H1 (cell line): ENCODE measurements around the gene PPME1. TPM values are rescaled to one million over a fixed set of nuclear protein-coding genes. Genes with fewer than 3 reads are reported as not detected.

Source experiments
- CTCF ChIA-PET: fragments of 300-600 bp; sonication (Branson Sonifier 250); formaldehyde crosslinking; loops from one replicate; lab custom pipeline; 2021; ENCODE audit not compliant: partially characterized antibody; lab: Charles Lee
- POLR2A ChIA-PET: fragments of 300-600 bp; sonication (Branson Sonifier 250); formaldehyde crosslinking; loops from one replicate; lab custom pipeline; 2021; ENCODE audit warnings: inconsistent platforms; ENCODE audit not compliant: partially characterized antibody; lab: Charles Lee
- DNase-seq, 2 experiments: peaks; one replicate each; pipeline versions ENCODE4 v3.0.0 to v3.0.0-alpha.2; 2010 to 2022; ENCODE audit warnings: low spot score in 2 of 2, low read depth in 1 of 2, mixed read lengths in 1 of 2
- FAIRE-seq: peaks from 2 replicates; lab custom pipeline; 2011; peaks lifted over from hg19 to GRCh38; lab: Jason Lieb, UNC
- H2AFZ ChIP-seq: 2 replicates; pipeline ENCODE4 v1.8.1; 2012; ENCODE audit warnings: low read length, inconsistent platforms
- H2AK5ac ChIP-seq: 2 replicates; pipeline ENCODE4 v1.6.1; 2013; ENCODE audit warnings: low read depth, low read length
- H2BK120ac ChIP-seq: replicated peaks from 2 replicates; pipeline ENCODE3; 2013; ENCODE audit warnings: low read depth, low read length, inconsistent platforms
- H2BK12ac ChIP-seq: 2 replicates; pipeline ENCODE4 v1.6.1; 2013; ENCODE audit warnings: low read depth, low read length
- H2BK15ac ChIP-seq: 2 replicates; pipeline ENCODE4 v1.6.1; 2013; ENCODE audit warnings: low read length
- H2BK20ac ChIP-seq: 2 replicates; pipeline ENCODE4 v1.6.1; 2013; ENCODE audit warnings: low read length
- H2BK5ac ChIP-seq: 2 replicates; pipeline ENCODE4 v1.6.1; 2013; ENCODE audit warnings: low read depth, low read length
- H3K14ac ChIP-seq: 2 replicates; pipeline ENCODE4 v1.6.1; 2013; ENCODE audit warnings: inconsistent platforms; ENCODE audit not compliant: insufficient read length
- H3K18ac ChIP-seq: 2 replicates; pipeline ENCODE4 v1.6.1; 2013; ENCODE audit warnings: low read length; ENCODE audit errors: extremely low read depth
- H3K23ac ChIP-seq: 2 replicates; pipeline ENCODE4 v1.6.1; 2013; ENCODE audit warnings: inconsistent platforms; ENCODE audit not compliant: insufficient read length
- H3K23me2 ChIP-seq: 2 replicates; pipeline ENCODE4 v1.6.1; 2013; ENCODE audit warnings: low read depth, low read length
- H3K27ac ChIP-seq: 2 replicates; pipeline ENCODE4 v1.6.1; 2011; ENCODE audit warnings: low read depth, low read length, inconsistent platforms
- H3K27me3 ChIP-seq, 4 experiments: replicated peaks in 1 of 4; 1 replicate in 1 of 4; 2 replicates in 3 of 4; pipeline versions ENCODE4 v1.6.1 to v1.8.1; 2011 to 2013; ENCODE audit warnings: low read length in 3 of 4, mild to moderate bottlenecking in 3 of 4, inconsistent platforms in 2 of 4, mixed read lengths in 2 of 4, moderate library complexity in 1 of 4; ENCODE audit not compliant: control insufficient read depth in 3 of 4, insufficient read depth in 3 of 4; ENCODE audit errors: extremely low read depth in 1 of 4
- H3K36me3 ChIP-seq, 4 experiments: 2 replicates each; pipeline versions ENCODE4 v1.6.1 to v1.8.1; 2011 to 2013; ENCODE audit warnings: mild to moderate bottlenecking in 4 of 4, low read length in 3 of 4, moderate library complexity in 2 of 4, control low read depth in 1 of 4, inconsistent platforms in 1 of 4; ENCODE audit not compliant: insufficient read depth in 4 of 4, control insufficient read depth in 2 of 4
- H3K4ac ChIP-seq: replicated peaks from 2 replicates; pipeline ENCODE3; 2013; ENCODE audit warnings: low read length, low read depth, mixed read lengths, inconsistent platforms; ENCODE audit not compliant: insufficient read length
- H3K4me1 ChIP-seq, 4 experiments: replicated peaks in 1 of 4; 1 replicate in 1 of 4; 2 replicates in 3 of 4; pipeline versions ENCODE4 v1.6.1 to v1.8.1; 2011 to 2013; ENCODE audit warnings: low read length in 3 of 4, inconsistent platforms in 2 of 4, mixed read lengths in 1 of 4; ENCODE audit not compliant: insufficient read depth in 4 of 4, control insufficient read depth in 3 of 4
- H3K4me2 ChIP-seq, 2 experiments: 2 replicates each; pipeline versions ENCODE4 v1.6.1 to v1.8.1; 2011 to 2013; ENCODE audit warnings: low read depth in 2 of 2, low read length in 2 of 2, control low read depth in 1 of 2, inconsistent platforms in 1 of 2, mild to moderate bottlenecking in 1 of 2; ENCODE audit not compliant: insufficient read depth in 1 of 2
- H3K4me3 ChIP-seq, 4 experiments: fragments of 200-600, 300-600 bp in 1 of 4; sonication (generic), shearing (Covaris generic), sonication (Bioruptor Twin) in 1 of 4; 2 replicates each; pipeline versions ENCODE4 v1.5.1 to v1.8.1; 2011 to 2016; ENCODE audit warnings: low read length in 4 of 4, low read depth in 3 of 4, control low read depth in 2 of 4, inconsistent platforms in 2 of 4, mild to moderate bottlenecking in 2 of 4, mixed read lengths in 1 of 4, moderate library complexity in 1 of 4; ENCODE audit not compliant: insufficient read depth in 2 of 4; ENCODE audit errors: extremely low read depth in 1 of 4
- H3K56ac ChIP-seq: replicated peaks from 2 replicates; pipeline ENCODE3; 2013; ENCODE audit warnings: low read depth, mild to moderate bottlenecking, mixed read lengths, low read length, inconsistent platforms; ENCODE audit not compliant: insufficient read length
- H3K79me1 ChIP-seq: 2 replicates; pipeline ENCODE4 v1.6.1; 2013; ENCODE audit warnings: low read depth, low read length, control low read depth
- H3K79me2 ChIP-seq, 2 experiments: 2 replicates each; pipeline versions ENCODE4 v1.6.1 to v1.8.1; 2012 to 2013; ENCODE audit warnings: low read length in 2 of 2, mild to moderate bottlenecking in 2 of 2, inconsistent platforms in 1 of 2; ENCODE audit not compliant: insufficient read depth in 2 of 2, control insufficient read depth in 1 of 2
- H3K9ac ChIP-seq, 4 experiments: replicated peaks in 1 of 4; 1 replicate in 1 of 4; 2 replicates in 3 of 4; pipeline versions ENCODE4 v1.6.1 to v1.8.1; 2011 to 2013; ENCODE audit warnings: low read depth in 3 of 4, low read length in 3 of 4, control low read depth in 2 of 4, mild to moderate bottlenecking in 2 of 4, moderate library complexity in 2 of 4, inconsistent platforms in 1 of 4; ENCODE audit errors: extremely low read depth in 1 of 4
- H3K9me3 ChIP-seq, 2 experiments: 2 replicates each; pipeline versions ENCODE4 v1.6.1 to v1.8.1; 2012 to 2013; ENCODE audit warnings: mild to moderate bottlenecking in 2 of 2, moderate library complexity in 2 of 2, control low read depth in 1 of 2, inconsistent platforms in 1 of 2, low read depth in 1 of 2, low read length in 1 of 2, mixed read lengths in 1 of 2; ENCODE audit not compliant: insufficient read depth in 2 of 2
- H4K20me1 ChIP-seq, 2 experiments: replicated peaks in 1 of 2; 2 replicates each; pipeline versions ENCODE3 to v1.8.1; 2011 to 2013; ENCODE audit warnings: inconsistent platforms in 2 of 2, low read length in 2 of 2, mild to moderate bottlenecking in 1 of 2; ENCODE audit not compliant: insufficient read depth in 2 of 2, control insufficient read depth in 1 of 2
- H4K5ac ChIP-seq: 2 replicates; pipeline ENCODE4 v1.6.1; 2013; ENCODE audit warnings: low read length, low read depth, mixed read lengths, inconsistent platforms; ENCODE audit not compliant: insufficient read length
- H4K8ac ChIP-seq: 2 replicates; pipeline ENCODE4 v1.8.0; 2013; ENCODE audit warnings: mild to moderate bottlenecking, moderate library complexity, low read length, inconsistent platforms; ENCODE audit not compliant: insufficient read depth; ENCODE audit errors: extremely low read depth
- H4K91ac ChIP-seq: replicated peaks from 2 replicates; pipeline ENCODE3; 2013; ENCODE audit warnings: low read length, mixed read lengths, inconsistent platforms; ENCODE audit not compliant: insufficient read length
- BRCA1 ChIP-seq: IDR thresholded peaks from 2 replicates; pipeline ENCODE4 v1.6.1; 2012; ENCODE audit warnings: low read depth, low read length, improper control_type of control experiment
- WGBS, 2 experiments: shearing (Covaris generic) in 1 of 2; methylation state at CpG; one replicate each; pipeline versions ENCODE4 v1.1.6 to v1.1.7; 2013 to 2015; ENCODE audit warnings: low lambda C conversion rate in 2 of 2, mixed read lengths in 2 of 2, inconsistent platforms in 1 of 2, low coverage in 1 of 2, missing lambda C conversion rate in 1 of 2; ENCODE audit not compliant: insufficient replicate concordance in 2 of 2, insufficient coverage in 1 of 2, insufficient read length in 1 of 2; ENCODE audit errors: extremely low coverage in 1 of 2, missing lambda C conversion rate in 1 of 2; 5-methylcytosine and 5-hydroxymethylcytosine counted together
- polyA plus RNA-seq, 7 experiments: library from polyadenylated mRNA; depleted of rRNA in 3 of 7; stranded (reverse) in 5 of 7; unstranded in 2 of 7; fragments of >200 nt in 5 of 7; fragments of 200-250 nt in 2 of 7; gene quantifications; 1 replicate in 5 of 7; 2 replicates in 1 of 7; 4 replicates in 1 of 7; pipeline versions ENCODE4 v1.2.1 to v1.2.3, GENCODE V29; 2011 to 2013; ENCODE audit warnings: missing spikeins in 2 of 7, mixed read lengths in 2 of 7
- total RNA-seq: library from RNA; stranded (reverse); fragmentation: NEBNext Ultra II Directional; extraction: Animal tissue kit (Norgen Biotek cat#: 25700); gene quantifications from 2 replicates; pipeline ENCODE4 v1.2.1, GENCODE V29; 2021

PPME1 gene
- total and polyA plus RNA-seq, 2 of the 8 experiments (the other 6 are each of a cell fraction or from before 2014, with no cell fraction given): 55.1 to 64.5 TPM

DNA sequence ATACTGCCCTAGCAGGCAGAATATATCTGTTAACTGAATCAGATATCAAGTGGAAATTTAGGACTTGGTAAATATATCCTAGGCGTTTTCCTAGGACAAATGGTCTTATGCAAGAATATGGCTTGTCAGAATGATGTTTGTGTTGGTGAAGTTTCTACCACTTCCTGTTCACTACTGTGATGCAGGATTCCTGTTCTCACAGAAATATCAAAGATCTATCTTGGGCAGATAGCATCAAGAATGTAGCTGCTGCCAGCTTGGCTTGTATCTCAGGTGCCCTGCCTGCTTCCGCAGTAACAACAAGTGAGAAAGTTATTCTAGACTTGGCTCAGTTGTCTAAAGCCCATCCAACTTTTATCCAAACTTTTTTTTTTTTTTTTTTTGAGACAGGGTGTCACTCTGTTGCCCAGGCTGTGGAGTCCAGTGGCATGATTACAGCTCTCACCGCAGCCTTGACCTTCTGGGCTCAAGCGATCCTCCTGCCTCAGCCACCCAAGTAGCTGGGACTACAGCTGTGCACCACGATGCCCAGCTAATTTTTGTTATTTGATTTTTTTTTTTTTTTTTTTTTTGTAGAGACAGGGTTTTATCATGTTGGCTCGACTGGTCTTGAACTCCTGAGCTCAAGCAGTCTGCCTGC, 61.3 kb downstream of the PPME1 start:
- Histone ChIP-seq H4K20me1 (peaks cover 0 to 2% of the 10 kb centered on the region in 2 experiments), H4K8ac (no peak overlapping the region), H4K91ac (no peak overlapping the region), H3K23me2 (no peaks in the 10 kb centered on the region), H3K14ac (no peak overlapping the region), H3K4me2 (no peak overlapping the region), H3K79me2 (no peaks in the 10 kb centered on the region), H2BK120ac (no peak overlapping the region), H2BK20ac (no peak overlapping the region), H4K5ac (no peak overlapping the region), H3K9me3 (no peaks in the 10 kb centered on the region), H2BK12ac (no peak overlapping the region), H3K9ac (no peak overlapping the region), H3K27me3 (no peaks in the 10 kb centered on the region), H3K4me1 (no peaks in the 10 kb centered on the region), H3K18ac (no peak overlapping the region), H2BK15ac (no peak overlapping the region), H3K4ac (no peak overlapping the region), H2AK5ac (no peak overlapping the region), H3K27ac (no peak overlapping the region), H3K36me3 (peaks cover 0 to 28% (median 16%) of the 10 kb centered on the region in 4 experiments; a peak in 6 of 8 replicates), H3K79me1 (no peaks in the 10 kb centered on the region), H3K4me3 (no peak overlapping the region), H3K23ac (no peak overlapping the region), H2BK5ac (no peak overlapping the region), H2AFZ (no peak overlapping the region), H3K56ac (no peak overlapping the region)
- DNase-seq: no peak
- WGBS, 2 experiments: 89% methylated on average over 4 of the region's 6 CpGs; no CpG with 5 or more reads in 1 of the 2 experiments
- ChIA-PET CTCF (interaction anchor here (1.8 kb wide), 1 partner anchor 23 kb away, joined by 8 read pairs; no protein-coding TSS in a partner anchor), POLR2A (interaction anchor here (0.8 kb wide), 1 partner anchor 93 kb away, joined by 4 read pairs; no protein-coding TSS in a partner anchor)
- no peak for FAIRE-seq
- no peak for TF ChIP-seq BRCA1
